BLaER1 (cell line): Measurements from ENCODE around the gene UNC93B1.
"Not testable (repeated sequence)": the region's sequence is repeated elsewhere in the genome, so short reads cannot be mapped to it uniquely, and the experiment has no call there.

Experiments used
- H3K27ac ChIP-seq: shearing (Covaris generic); formaldehyde crosslinking; 2 replicates; pipeline ENCODE4 v1.8.1; 2022
- H3K27me3 ChIP-seq: shearing (Covaris generic); formaldehyde crosslinking; 2 replicates; pipeline ENCODE4 v1.8.1; 2022
- H3K36me3 ChIP-seq: shearing (Covaris generic); formaldehyde crosslinking; 2 replicates; pipeline ENCODE4 v1.8.1; 2022
- H3K4me1 ChIP-seq: shearing (Covaris generic); formaldehyde crosslinking; 2 replicates; pipeline ENCODE4 v1.8.1; 2022
- H3K4me2 ChIP-seq: shearing (Covaris generic); formaldehyde crosslinking; 2 replicates; pipeline ENCODE4 v1.8.1; 2022
- H3K4me3 ChIP-seq: shearing (Covaris generic); formaldehyde crosslinking; 2 replicates; pipeline ENCODE4 v1.8.1; 2022
- H3K9ac ChIP-seq: shearing (Covaris generic); formaldehyde crosslinking; 2 replicates; pipeline ENCODE4 v1.8.1; 2022
- H3K9me3 ChIP-seq: shearing (Covaris generic); formaldehyde crosslinking; 2 replicates; pipeline ENCODE4 v1.8.1; 2022
- H4K20me1 ChIP-seq: shearing (Covaris generic); formaldehyde crosslinking; 2 replicates; pipeline ENCODE4 v1.8.1; 2022
- Cebpa-rat ChIP-seq: shearing (Covaris generic); IDR thresholded peaks from 2 replicates; pipeline ENCODE4 v1.8.1; 2022

UNC93B1 gene

GRCh38 chr11:68002938-68003845, 705 bp downstream of the UNC93B1 start:
- H3K9me3 ChIP-seq: no peaks in the 10 kb centered on the region
- peak overlapping the region; percentile 93 for H3K27ac ChIP-seq
- H3K4me3 ChIP-seq: peak overlapping the region; percentile 76
- H3K4me1 ChIP-seq: peaks cover 80% of the 10 kb centered on the region
- peak overlapping the region; percentile 82 for H3K9ac ChIP-seq
- H4K20me1 ChIP-seq: no peaks in the 10 kb centered on the region
- peak overlapping the region; percentile 96 for H3K4me2 ChIP-seq
- no peak for TF ChIP-seq Cebpa-rat
- no peaks in the 10 kb centered on the region for H3K27me3 ChIP-seq
- peaks cover 27% of the 10 kb centered on the region for H3K36me3 ChIP-seq

GRCh38 chr11:68002575-68002937, 1.3 kb downstream of the UNC93B1 start:
- Histone ChIP-seq H4K20me1 (no peaks in the 10 kb centered on the region), H3K9me3 (no peaks in the 10 kb centered on the region), H3K4me1 (peaks cover 80% of the 10 kb centered on the region), H3K4me2 (peak overlapping the region; percentile 96), H3K36me3 (peaks cover 33% of the 10 kb centered on the region), H3K27ac (peak overlapping the region; percentile 93), H3K9ac (peak overlapping the region; percentile 82), H3K4me3 (peak overlapping the region; percentile 76), H3K27me3 (no peaks in the 10 kb centered on the region)
- no peak for TF ChIP-seq Cebpa-rat

GRCh38 chr11:67999704-68000103, 4.2 kb downstream of the UNC93B1 start:
- no peak overlapping the region for H3K4me3 ChIP-seq
- no peak overlapping the region; the same call in 1 of the 2 replicates for H3K27ac ChIP-seq
- peaks cover 59% of the 10 kb centered on the region for H3K36me3 ChIP-seq
- H3K9me3 ChIP-seq: no peaks in the 10 kb centered on the region
- peaks cover 13% of the 10 kb centered on the region for H4K20me1 ChIP-seq
- H3K27me3 ChIP-seq: no peaks in the 10 kb centered on the region
- H3K9ac ChIP-seq: no peak overlapping the region
- H3K4me1 ChIP-seq: peaks cover 60% of the 10 kb centered on the region
- no peak overlapping the region for H3K4me2 ChIP-seq
- TF ChIP-seq Cebpa-rat: no peak

- no peak overlapping the region; the same call in 1 of the 2 replicates for H3K27ac ChIP-seq
- H3K9ac ChIP-seq: no peak overlapping the region
- H3K4me1 ChIP-seq: peaks cover 60% of the 10 kb centered on the region
- H3K9me3 ChIP-seq: no peaks in the 10 kb centered on the region
- H4K20me1 ChIP-seq: peaks cover 17% of the 10 kb centered on the region
- H3K4me3 ChIP-seq: no peak overlapping the region
- H3K36me3 ChIP-seq: peaks cover 62% of the 10 kb centered on the region
- TF ChIP-seq Cebpa-rat: no peak
- no peaks in the 10 kb centered on the region for H3K27me3 ChIP-seq
- no peak overlapping the region for H3K4me2 ChIP-seq
These were observed 4.7 kb downstream of the UNC93B1 start for GRCh38 chr11:67999201-67999629.

DNA sequence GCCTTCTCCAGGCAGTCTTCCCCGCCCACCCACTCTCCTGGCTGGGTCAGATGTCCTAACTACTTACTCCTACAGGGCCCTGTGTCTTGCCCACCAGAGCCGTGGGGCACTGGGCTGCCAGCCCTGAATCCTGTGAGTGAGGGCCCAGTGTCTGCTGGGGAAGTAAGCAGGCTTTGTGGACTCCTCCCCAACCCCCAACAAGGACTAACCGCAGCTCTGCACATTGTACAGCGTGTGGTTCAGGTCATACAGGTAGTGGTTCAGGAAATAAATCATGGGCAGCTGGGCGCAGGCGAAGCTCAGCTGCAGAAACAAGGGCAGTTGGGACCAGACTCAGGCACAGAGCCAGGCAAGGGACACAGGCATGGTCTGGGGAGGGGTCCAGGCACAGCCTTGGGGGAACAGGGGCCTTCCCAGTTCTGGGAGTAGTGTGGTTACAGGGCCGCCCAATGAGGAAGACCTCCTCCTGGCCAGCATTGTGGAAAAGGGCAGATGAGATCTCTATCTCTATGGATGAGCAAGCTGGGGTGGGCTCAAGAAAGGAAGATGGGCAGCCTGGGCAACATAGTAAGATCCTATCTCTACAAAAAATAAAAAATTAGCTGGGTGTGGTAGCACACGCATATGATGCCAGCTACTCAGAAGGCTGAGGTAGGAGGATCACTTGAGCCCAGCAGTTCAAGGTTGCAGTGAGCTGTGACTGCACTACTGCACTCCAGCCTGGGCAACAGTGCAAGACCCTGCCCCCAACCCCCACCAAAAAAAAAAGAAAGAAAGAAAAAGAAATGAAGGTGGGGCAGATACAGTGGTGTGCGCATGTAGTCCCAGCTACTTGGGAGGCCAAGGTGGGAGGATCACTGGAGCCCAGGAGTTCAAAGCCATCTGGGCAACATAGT, 5.5 kb downstream of the UNC93B1 start:
- Histone ChIP-seq H3K4me2 (no peak overlapping the region), H3K27ac (0 out of 2 replicates have a peak overlapping the region, but pooled peaks have one; percentile 5), H3K9me3 (no peaks in the 10 kb centered on the region), H3K36me3 (peaks cover 62% of the 10 kb centered on the region), H3K9ac (no peak overlapping the region), H3K4me1 (peaks cover 64% of the 10 kb centered on the region), H3K27me3 (no peaks in the 10 kb centered on the region), H3K4me3 (no peak overlapping the region), H4K20me1 (peaks cover 21% of the 10 kb centered on the region)
- TF ChIP-seq Cebpa-rat: no peak

DNA sequence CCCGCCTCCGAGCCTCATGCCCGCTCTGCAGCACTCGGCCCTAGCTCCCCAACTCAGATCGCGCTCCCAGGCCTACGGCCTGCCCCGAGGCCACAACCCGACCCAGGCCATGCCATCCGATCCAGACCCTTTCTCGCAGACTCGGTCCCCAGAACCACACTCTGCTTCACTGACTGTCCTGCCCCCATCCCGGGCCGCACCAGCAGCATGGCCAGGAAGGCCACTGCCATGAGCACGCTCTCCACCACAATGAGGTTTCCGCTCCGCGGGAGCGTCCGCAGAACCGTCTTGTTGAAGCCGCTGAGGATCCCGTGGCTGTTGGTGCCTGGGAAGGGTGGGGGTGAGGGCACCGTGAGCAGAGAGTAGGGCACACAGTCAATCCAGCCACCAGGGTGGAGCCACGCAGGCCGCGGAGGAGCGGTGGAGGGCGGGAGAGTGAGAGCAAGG, 6.4 kb downstream of the UNC93B1 start:
- Histone ChIP-seq H3K9ac (no peak overlapping the region), H3K27ac (no peak overlapping the region), H3K36me3 (peaks cover 66% of the 10 kb centered on the region), H3K27me3 (no peaks in the 10 kb centered on the region), H4K20me1 (peaks cover 21% of the 10 kb centered on the region), H3K4me2 (no peak overlapping the region), H3K9me3 (no peaks in the 10 kb centered on the region), H3K4me3 (no peak overlapping the region), H3K4me1 (peaks cover 60% of the 10 kb centered on the region)
- TF ChIP-seq Cebpa-rat: no peak

DNA sequence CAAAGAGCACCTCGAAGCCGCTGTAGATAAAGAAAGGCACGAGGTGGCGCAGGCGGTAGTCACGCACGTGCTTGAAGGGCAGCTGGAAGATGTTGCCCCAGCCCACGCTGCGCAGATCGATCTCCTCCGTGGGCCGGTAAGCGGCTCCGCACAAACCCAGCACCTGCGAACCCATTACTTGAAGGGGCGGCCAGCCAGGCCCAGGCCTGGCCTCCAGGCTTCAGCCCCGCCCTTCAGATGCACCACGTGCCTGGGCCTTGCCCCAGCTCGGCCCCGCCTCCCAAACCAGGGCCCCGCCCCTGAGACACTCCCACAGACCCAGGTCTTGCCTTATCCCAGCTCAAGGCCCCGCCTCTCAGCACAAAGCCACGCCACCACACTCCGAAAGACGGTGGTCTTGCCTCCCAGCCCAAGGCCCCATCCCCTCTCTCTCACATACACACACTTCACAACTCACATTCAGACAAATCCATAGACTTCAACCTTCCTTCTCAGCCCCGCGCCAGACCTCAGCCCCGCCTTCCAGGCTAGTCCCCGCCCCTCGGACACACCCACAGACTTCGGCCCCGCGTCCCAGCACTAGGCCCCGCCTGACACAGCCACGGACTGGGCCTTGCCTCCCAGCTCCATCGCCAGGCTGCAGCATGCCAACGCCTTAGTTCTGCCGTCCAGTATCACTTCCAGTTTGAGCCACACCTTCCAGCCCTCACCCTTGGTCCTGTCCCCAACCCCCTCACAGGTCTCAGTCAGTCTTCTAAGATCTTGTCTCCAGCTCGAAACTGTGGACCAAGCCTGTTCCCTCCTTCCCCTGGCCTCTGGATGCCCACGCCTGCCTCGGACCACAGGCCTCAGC, 7.0 kb downstream of the UNC93B1 start:
- H3K4me2 ChIP-seq: no peak overlapping the region
- no peaks in the 10 kb centered on the region for H3K27me3 ChIP-seq
- no peak overlapping the region for H3K4me3 ChIP-seq
- H3K9me3 ChIP-seq: no peaks in the 10 kb centered on the region
- TF ChIP-seq Cebpa-rat: no peak
- H4K20me1 ChIP-seq: peaks cover 21% of the 10 kb centered on the region
- H3K27ac ChIP-seq: no peak overlapping the region
- H3K4me1 ChIP-seq: peaks cover 53% of the 10 kb centered on the region
- H3K36me3 ChIP-seq: peaks cover 66% of the 10 kb centered on the region
- H3K9ac ChIP-seq: no peak overlapping the region

DNA sequence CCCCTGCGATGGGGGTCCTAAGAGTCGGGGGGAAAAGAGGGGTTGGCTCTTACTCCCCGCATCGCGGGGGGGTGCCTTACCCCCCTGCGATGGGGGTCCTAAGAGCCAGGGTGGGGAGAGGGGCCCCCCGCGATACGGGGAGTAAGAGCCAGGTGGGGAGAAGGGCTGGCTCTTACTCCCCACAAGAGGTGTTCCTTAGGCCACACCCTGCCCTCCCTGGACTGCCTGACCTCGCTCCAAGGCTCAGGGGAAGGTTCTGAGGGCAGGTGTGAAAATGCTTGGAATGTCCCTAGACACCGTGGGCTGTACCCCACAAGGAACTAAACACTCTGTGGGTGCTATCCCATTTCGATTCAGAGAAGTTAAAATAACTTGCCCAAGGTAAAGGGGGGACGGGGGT, 7.8 kb downstream of the UNC93B1 start:
- no peak overlapping the region for H3K4me2 ChIP-seq
- H3K27me3 ChIP-seq: no peaks in the 10 kb centered on the region
- H3K4me1 ChIP-seq: peaks cover 45% of the 10 kb centered on the region
- TF ChIP-seq Cebpa-rat: no peak
- H3K27ac ChIP-seq: no peak overlapping the region
- H3K4me3 ChIP-seq: no peak overlapping the region
- H3K36me3 ChIP-seq: peaks cover 70% of the 10 kb centered on the region
- peaks cover 21% of the 10 kb centered on the region for H4K20me1 ChIP-seq
- no peak overlapping the region for H3K9ac ChIP-seq
- no peaks in the 10 kb centered on the region for H3K9me3 ChIP-seq

DNA sequence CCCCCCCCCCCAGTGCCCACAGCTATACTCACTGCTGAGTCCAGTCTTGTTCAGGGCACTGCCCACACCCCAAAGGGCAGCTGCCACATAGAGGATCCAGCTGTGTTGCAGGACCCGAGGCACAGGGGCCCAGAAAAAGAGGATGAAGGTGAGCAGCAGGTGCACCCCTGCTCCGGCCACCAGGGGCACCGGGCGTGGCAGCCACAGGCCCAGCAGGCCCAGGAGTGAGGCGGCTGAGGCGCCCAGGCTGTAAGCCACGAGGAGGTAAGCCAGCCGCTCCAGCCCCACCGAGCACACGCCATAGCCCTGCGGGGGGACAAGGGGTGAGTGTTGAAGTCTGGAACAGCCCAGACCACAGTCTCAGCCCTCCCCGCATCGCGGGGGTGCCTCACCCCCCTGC, 8.3 kb downstream of the UNC93B1 start:
- not testable (repeated sequence) for H3K9ac ChIP-seq, H3K9me3 ChIP-seq, H3K27ac ChIP-seq, H3K4me3 ChIP-seq, H3K4me2 ChIP-seq, H3K27me3 ChIP-seq
- peaks cover 41% of the 10 kb centered on the region for H3K4me1 ChIP-seq
- H3K36me3 ChIP-seq: peaks cover 67% of the 10 kb centered on the region
- H4K20me1 ChIP-seq: peaks cover 21% of the 10 kb centered on the region

- H3K4me1 ChIP-seq: peaks cover 36% of the 10 kb centered on the region
- not testable (repeated sequence) for H3K4me2 ChIP-seq
These were observed 8.8 kb downstream of the UNC93B1 start for GRCh38 chr11:67995129-67995528.

DNA sequence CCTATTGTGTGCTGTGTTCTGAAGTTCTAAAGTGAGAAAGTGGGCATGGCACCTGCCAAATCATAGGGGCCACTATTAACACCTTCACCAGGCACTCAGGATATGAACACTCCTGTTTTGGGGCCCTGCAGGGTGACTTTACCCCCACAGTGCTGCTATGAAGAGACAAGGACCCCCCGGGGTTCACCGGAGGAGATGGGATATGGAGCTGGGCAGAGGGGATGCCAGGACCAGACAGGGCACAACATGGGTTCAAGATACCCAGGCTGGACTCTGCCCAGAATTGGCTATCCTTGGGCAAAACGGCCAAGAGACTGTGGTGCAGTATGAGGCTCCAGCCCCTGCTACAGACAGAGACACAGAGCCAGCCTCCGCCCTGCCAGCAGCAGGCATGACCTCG, 9.5 kb downstream of the UNC93B1 start:
- H3K4me1 ChIP-seq: peaks cover 29% of the 10 kb centered on the region
- peak overlapping the region; percentile 34; the same call in 1 of the 2 replicates for H3K4me2 ChIP-seq
- H4K20me1 ChIP-seq: peaks cover 21% of the 10 kb centered on the region
- peaks cover 56% of the 10 kb centered on the region for H3K36me3 ChIP-seq
- H3K9me3 ChIP-seq, H3K9ac ChIP-seq, H3K4me3 ChIP-seq, H3K27ac ChIP-seq, H3K27me3 ChIP-seq: not testable (repeated sequence)

More at GRCh38 chr11:67995129-67995528, 8.8 kb downstream of the UNC93B1 start:
- H3K9me3 ChIP-seq, H3K9ac ChIP-seq, H3K27ac ChIP-seq, H3K27me3 ChIP-seq, H3K4me3 ChIP-seq: not testable (repeated sequence)
- H3K36me3 ChIP-seq: peaks cover 63% of the 10 kb centered on the region
- H4K20me1 ChIP-seq: peaks cover 21% of the 10 kb centered on the region

- not testable (repeated sequence) for H3K9ac ChIP-seq, H3K9me3 ChIP-seq, H3K27ac ChIP-seq, H3K4me3 ChIP-seq, H3K27me3 ChIP-seq
- peaks cover 50% of the 10 kb centered on the region for H3K36me3 ChIP-seq
- H3K4me2 ChIP-seq: peak overlapping the region; percentile 34
- peaks cover 21% of the 10 kb centered on the region for H4K20me1 ChIP-seq
- peaks cover 27% of the 10 kb centered on the region for H3K4me1 ChIP-seq
These were observed 10.1 kb downstream of the UNC93B1 start for GRCh38 chr11:67993821-67994220.
